IPS-15b (cell line): Measurements from ENCODE around the gene TMEM209.
"Not testable (repeated sequence)": the region's sequence is repeated elsewhere in the genome, so short reads cannot be mapped to it uniquely, and the experiment has no call there.

ENCODE experiments used
- H3K27me3 ChIP-seq: one replicate; pipeline ENCODE4 v1.6.1; 2013; ENCODE audit warnings: low read length; ENCODE audit not compliant: control insufficient read depth, insufficient read depth
- H3K36me3 ChIP-seq: one replicate; pipeline ENCODE4 v1.6.1; 2013; ENCODE audit warnings: low read length; ENCODE audit not compliant: control insufficient read depth, insufficient read depth
- H3K4me1 ChIP-seq: one replicate; pipeline ENCODE4 v1.6.1; 2013; ENCODE audit warnings: mild to moderate bottlenecking, low read length; ENCODE audit not compliant: control insufficient read depth, insufficient read depth
- H3K4me3 ChIP-seq: one replicate; pipeline ENCODE4 v1.5.1; 2013; ENCODE audit warnings: low read depth, low read length
- H3K9ac ChIP-seq: one replicate; pipeline ENCODE4 v1.6.1; 2013; ENCODE audit warnings: low read depth, mild to moderate bottlenecking, low read length
- H3K9me3 ChIP-seq: one replicate; pipeline ENCODE4 v1.6.1; 2013; ENCODE audit warnings: mild to moderate bottlenecking, low read length; ENCODE audit not compliant: control insufficient read depth, insufficient read depth

The TMEM209 gene

DNA sequence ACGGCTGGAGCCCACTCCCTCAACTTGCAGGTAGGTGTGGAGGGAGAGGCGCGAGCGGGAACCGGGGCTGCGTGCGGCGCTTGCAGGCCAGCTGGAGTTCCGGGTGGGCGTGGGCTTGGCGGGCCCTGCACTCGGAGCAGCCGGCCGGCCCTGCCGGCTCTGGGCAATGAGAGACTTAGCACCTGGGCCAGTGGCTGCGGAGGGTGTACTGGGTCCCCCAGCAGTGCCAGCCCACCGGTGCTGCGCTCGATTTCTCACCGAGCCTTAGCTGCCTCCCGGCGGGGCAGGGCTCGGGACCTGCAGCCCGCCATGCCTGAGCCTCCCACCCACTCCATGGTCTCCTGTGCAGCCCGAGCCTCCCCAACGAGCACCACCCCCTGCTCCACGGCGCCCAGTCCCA is 24.8 kb upstream of the TMEM209 start:
- H3K9ac ChIP-seq, H3K27me3 ChIP-seq, H3K4me3 ChIP-seq, H3K9me3 ChIP-seq, H3K36me3 ChIP-seq, H3K4me1 ChIP-seq: not testable (repeated sequence)

DNA sequence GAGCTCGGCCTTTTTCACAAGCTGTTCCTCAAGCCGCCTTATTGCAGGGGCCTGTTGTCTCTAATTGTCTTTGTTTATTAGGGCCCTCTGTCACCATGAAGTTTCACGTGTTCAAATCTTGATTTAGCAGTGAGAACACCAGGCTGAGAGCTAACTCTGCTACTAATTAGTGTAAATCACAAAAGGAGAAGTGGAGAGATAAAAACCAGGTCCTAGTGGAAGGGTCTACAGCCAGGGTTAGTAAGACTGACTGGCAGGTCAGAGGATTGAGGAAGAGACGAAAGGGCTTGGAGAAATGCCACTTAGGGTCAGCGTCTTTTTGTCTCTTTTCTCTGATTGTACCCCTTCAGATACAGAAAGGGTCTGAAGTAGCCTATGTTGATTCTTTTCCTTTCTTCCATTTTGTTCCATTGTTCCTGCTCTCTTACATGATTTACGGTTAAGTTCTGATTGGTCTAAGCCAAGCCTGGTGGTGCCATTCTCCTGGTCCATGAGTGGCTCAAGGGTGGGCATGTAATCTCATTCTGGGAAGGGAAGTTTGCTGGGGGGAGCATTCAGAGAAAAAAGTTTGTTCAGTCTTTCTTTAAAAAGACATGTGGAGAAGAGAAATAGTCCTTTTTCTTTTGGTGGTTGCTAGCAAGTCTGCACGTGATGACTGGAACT is 23.8 kb upstream of the TMEM209 start:
- Histone ChIP-seq H3K36me3 (no peaks in the 10 kb centered on the region), H3K27me3 (no peaks in the 10 kb centered on the region), H3K9me3 (no peaks in the 10 kb centered on the region), H3K4me3 (no peak overlapping the region), H3K9ac (no peak overlapping the region), H3K4me1 (peaks cover 6% of the 10 kb centered on the region)

DNA sequence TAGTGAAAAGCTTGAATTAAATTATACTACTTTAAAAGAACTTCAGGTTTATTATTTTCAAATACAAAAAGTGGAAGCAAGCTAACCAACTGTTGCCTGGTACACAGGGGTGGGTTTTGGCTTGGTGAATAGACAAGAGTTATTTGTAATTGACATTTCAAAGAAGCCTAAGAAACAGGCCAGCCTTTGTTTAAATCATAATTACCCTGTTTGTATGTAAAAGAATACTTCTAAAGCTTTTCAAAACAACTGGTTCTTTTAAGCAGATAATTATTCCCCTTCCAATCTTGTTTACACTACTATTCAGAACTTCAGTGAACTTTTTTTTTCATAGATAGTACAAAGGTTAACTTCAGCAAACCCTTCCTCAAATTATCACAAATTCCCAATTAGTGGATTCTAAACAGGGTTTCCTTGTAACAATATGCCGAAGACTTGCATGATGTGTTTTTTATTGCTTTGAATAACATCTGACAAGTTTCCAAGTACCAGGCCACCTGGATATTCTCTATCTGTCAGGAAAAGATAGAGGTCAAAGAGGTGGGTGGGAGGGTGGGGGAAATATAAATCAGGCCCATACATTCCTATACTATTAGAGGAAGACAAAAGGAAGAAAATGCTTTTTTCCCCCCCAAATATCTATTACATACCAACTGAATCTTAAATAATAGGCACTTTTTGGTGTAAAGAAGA is 22.8 kb upstream of the TMEM209 start:
- H3K9ac ChIP-seq = no peak overlapping the region
- no peaks in the 10 kb centered on the region for H3K27me3 ChIP-seq
- no peaks in the 10 kb centered on the region for H3K36me3 ChIP-seq
- no peaks in the 10 kb centered on the region for H3K9me3 ChIP-seq
- peaks cover 6% of the 10 kb centered on the region for H3K4me1 ChIP-seq
- H3K4me3 ChIP-seq = no peak overlapping the region

DNA sequence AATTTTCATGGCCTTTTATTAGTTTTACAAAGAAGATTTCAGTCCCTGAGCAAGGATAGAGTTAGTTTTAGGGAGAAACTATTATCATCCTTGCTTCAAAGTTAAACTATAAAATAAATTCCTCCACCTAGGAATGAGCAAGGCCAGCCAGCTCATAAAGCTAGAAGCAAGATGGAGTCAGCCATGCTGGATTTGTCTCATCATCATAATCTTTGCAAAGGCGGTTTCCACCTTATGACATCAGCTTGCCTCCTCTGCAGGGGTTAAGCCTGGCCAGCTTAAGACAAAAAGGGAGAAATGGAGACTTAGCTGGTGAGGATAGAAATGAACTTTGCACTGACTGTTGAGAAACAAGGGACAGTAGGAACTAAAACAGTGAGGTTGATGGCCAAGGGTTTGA is 21.1 kb upstream of the TMEM209 start:
- Histone ChIP-seq H3K9ac (no peak overlapping the region), H3K4me3 (no peak overlapping the region), H3K4me1 (peaks cover 6% of the 10 kb centered on the region), H3K27me3 (no peaks in the 10 kb centered on the region), H3K9me3 (no peaks in the 10 kb centered on the region), H3K36me3 (no peaks in the 10 kb centered on the region)

DNA sequence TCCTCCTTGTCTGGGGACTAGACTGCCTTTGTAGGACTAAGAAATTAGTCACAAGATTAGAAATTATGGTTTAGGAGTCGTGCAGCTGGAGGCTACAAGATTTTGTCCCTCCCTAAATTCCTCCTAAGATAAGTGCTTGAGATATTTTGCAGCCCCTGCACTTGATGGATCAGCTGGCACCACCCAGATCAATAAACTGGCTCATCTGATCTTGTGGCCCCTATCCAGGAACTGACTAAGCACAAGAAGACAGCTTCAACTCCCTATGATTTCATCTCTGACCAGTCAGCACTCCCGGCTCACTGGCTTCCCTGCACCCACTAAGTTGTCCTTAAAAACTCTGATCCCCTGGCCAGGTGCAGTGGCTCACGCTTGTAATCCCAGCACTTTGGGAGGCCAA is 19.7 kb upstream of the TMEM209 start:
- H3K36me3 ChIP-seq, H3K4me3 ChIP-seq, H3K4me1 ChIP-seq, H3K9me3 ChIP-seq, H3K9ac ChIP-seq, H3K27me3 ChIP-seq: not testable (repeated sequence)

DNA sequence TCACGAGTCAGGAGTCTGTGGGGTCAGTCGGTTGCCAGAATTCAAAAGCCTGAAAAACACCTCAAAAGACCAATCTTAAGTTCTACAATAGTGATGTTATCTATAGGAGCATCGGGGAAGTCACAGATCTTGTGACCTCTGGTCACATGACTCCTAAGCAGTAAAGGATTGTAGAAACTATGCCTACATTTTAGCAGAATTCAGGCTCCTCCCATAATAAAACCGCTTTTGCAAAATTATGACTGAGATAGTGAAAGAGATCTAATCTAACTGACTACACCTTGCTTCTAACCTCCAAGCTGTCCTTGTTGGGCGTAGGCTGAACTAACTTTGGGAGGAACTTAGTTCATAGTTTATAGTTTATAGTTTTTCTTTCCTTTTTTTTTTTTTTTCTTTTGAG is 19.0 kb upstream of the TMEM209 start:
- peaks cover 6% of the 10 kb centered on the region for H3K4me1 ChIP-seq
- H3K9me3 ChIP-seq = no peaks in the 10 kb centered on the region
- H3K36me3 ChIP-seq = no peaks in the 10 kb centered on the region
- H3K9ac ChIP-seq = no peak overlapping the region
- no peaks in the 10 kb centered on the region for H3K27me3 ChIP-seq
- H3K4me3 ChIP-seq = no peak overlapping the region

DNA sequence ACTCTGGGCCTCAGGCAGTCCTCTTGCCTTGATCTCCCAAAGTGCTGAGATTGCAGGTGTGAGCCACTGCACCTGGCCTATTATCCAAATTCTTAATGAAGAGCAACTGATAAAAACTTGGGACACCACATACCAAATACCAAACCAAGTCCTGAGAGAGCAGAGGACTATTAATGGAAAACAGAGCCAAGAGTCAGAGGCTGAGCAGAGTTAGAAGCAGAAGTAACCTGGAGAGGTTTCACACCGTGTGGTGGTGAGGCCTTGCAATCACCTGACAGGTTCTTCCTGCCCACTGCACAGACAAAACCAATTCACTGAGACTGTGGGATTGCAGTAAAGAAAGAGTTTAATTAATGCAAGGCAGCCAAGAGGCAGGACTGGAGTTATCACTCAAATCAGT is 18.4 kb upstream of the TMEM209 start:
- H3K9ac ChIP-seq = no peak overlapping the region
- H3K9me3 ChIP-seq = no peaks in the 10 kb centered on the region
- no peaks in the 10 kb centered on the region for H3K27me3 ChIP-seq
- H3K4me1 ChIP-seq = peaks cover 6% of the 10 kb centered on the region
- H3K4me3 ChIP-seq = no peak overlapping the region
- no peaks in the 10 kb centered on the region for H3K36me3 ChIP-seq

DNA sequence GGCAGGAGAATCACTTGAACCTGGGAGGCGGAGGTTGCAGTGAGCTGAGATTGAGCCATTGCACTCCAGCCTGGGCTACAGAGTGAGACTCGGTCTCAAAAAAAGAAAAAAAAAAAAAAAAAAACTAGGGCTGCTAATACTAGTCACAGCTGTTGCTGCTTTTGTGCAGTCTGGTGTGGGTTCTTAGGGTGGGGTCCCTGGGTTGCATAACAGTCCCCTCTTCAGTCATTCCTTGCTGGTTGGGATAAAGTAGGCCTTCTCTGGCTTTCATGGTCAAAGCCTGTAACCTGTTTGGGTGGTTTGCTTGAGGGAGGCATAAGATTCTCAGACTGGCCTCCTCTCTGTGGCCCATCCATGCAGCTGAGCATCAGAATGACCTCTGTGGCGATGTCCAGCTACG is 16.5 kb upstream of the TMEM209 start:
- no peaks in the 10 kb centered on the region for H3K36me3 ChIP-seq

GRCh38 chr7:130219871-130220270 is 14.7 kb upstream of the TMEM209 start:
- no peak overlapping the region for H3K9ac ChIP-seq
- no peaks in the 10 kb centered on the region for H3K36me3 ChIP-seq
- H3K4me3 ChIP-seq = no peak overlapping the region
- H3K9me3 ChIP-seq = no peaks in the 10 kb centered on the region
- H3K4me1 ChIP-seq = no peaks in the 10 kb centered on the region
- H3K27me3 ChIP-seq = no peaks in the 10 kb centered on the region

More for the DNA sequence above, 16.5 kb upstream of the TMEM209 start:
- Histone ChIP-seq H3K4me3 (no peak overlapping the region), H3K9me3 (no peaks in the 10 kb centered on the region), H3K9ac (no peak overlapping the region), H3K27me3 (no peaks in the 10 kb centered on the region), H3K4me1 (no peaks in the 10 kb centered on the region)

GRCh38 chr7:130218806-130219620 is 13.8 kb upstream of the TMEM209 start:
- H3K9ac ChIP-seq = no peak overlapping the region
- no peaks in the 10 kb centered on the region for H3K9me3 ChIP-seq
- no peaks in the 10 kb centered on the region for H3K36me3 ChIP-seq
- H3K4me1 ChIP-seq = no peaks in the 10 kb centered on the region
- H3K27me3 ChIP-seq = no peaks in the 10 kb centered on the region
- no peak overlapping the region for H3K4me3 ChIP-seq

DNA sequence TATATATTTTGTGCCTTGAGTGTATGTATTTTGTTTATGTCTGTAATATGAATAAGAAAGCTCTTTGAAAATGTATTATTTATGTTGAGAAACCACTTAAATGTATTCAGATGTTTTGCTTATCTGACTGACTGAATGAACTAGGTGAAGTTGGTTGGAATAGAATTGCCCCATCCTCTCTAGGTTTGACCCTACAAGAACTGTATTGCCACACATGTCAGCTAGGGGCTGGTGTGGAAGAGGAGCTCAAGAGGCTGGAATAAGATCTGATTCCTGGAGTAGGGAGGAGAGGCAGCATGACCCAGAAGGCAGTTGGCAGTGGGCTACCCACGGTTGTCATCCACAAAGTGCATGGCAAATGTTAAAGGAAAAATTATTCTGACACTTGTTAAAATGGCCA is 11.5 kb upstream of the TMEM209 start:
- no peaks in the 10 kb centered on the region for H3K9me3 ChIP-seq
- H3K4me1 ChIP-seq = no peaks in the 10 kb centered on the region
- H3K4me3 ChIP-seq = no peak overlapping the region
- no peaks in the 10 kb centered on the region for H3K27me3 ChIP-seq
- no peak overlapping the region for H3K9ac ChIP-seq
- no peaks in the 10 kb centered on the region for H3K36me3 ChIP-seq

DNA sequence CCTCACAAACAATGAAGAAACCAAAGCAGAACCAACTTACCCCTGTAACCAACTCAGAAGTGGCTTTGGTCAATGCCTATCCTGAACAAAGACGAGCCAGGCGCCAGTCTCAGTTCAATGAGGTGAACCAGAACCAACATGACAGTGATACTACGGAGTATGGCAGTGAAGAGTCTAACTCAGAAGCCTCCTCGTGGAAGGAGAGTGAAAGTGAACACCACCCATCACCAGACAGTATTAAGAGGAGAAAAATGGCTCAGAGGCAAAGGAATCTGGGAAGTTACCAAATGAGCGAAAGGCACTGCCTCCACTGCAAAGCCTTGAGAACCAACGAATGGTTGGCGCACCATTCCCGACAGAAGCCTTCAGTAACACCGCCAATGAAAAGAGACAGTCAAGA is 10.8 kb upstream of the TMEM209 start:
- Histone ChIP-seq H3K36me3 (no peaks in the 10 kb centered on the region), H3K27me3 (no peaks in the 10 kb centered on the region), H3K4me3 (no peak overlapping the region), H3K4me1 (no peaks in the 10 kb centered on the region), H3K9me3 (no peaks in the 10 kb centered on the region), H3K9ac (no peak overlapping the region)
